ENCODE data around the gene FADS3.

FADS3 gene

DNA sequence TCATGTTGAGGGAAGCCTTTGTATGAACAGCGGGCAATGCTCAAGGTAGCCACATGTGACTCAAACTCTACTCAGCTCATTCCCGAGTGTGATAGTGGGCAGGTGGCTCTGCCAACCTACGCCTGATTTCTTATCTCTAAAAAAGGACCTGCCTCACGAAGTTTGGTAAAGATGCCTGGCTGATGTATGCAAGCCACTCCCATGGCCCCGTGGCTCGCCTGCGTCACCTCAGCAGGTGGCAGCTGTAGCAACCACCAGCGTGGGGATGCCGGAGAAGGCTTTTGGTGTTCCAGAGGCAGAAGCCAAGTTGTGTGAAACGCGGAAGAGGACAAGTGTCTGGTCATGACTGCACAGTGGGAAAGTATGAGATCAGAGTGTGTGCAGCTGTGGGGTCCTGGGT lies 57.9 kb downstream of the FADS3 start:
- TF ChIP-seq CTCF (IDR thresholded peaks at IDR 0.05): no peak

- no peak for TF ChIP-seq CTCF (IDR thresholded peaks at IDR 0.05)
Measured at GRCh38 chr11:61832754-61833153, 58.6 kb downstream of the FADS3 start.

- no peak for TF ChIP-seq CTCF (IDR thresholded peaks at IDR 0.05)
Measured at GRCh38 chr11:61832207-61832606, 59.1 kb downstream of the FADS3 start.

DNA sequence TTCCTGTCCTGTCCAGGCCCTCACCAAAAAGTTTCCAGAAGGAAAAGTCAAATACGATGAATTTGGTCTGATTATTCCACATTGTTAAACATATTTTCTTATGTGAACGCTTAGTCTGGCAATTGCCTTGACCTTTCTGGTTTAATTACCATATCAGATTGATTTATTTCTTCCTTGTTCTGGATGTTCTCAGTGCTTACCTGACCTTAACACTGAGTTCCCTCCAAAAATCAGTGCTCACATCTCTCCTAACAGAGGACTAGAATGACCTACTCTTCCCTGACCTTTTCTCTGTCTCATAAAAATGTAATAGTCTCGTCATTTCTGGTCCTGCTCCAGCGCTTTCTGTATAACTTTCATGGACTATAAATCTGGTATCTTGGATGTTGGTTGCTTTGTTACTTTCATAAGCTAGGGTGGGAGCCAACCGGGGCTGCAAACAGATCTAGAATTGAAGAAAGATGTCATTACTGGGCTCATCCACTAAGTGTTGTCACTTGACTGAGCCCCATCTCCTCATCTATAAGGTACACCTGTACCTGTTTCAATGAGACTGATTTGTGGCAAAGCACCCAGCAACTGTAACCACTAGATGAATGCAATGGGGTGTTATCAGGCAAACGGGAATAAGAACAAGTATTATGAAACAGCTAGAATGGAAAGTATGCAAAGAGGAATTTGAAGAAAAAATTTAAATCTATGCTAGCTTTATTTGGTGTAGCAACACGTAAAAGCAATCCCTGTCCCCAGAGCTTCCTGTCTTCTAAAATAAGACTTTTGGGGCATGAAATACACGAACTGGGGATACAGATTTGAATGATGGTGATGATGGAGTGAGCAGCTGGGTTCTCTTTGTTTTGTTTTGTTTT lies 60.9 kb downstream of the FADS3 start:
- TF ChIP-seq CTCF (IDR thresholded peaks at IDR 0.05): no peak

DNA sequence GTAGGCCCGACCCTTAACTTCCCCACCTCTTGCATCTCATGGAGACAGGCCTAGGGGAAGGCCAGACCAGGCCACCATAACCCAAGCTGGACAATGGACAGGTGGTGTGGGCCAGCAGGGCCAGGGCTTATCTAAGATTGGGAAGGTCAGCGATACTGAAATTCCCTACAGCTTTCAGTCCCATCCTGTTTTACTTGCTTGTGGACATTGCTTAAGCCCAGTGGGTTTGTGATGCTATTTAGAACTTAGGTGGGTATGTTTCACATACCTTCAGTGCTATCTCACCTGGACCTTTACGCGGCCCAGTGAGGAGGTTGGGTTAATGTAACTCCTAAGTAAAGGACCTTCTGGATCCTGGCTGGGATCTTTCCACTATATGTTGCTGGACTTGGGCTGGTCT lies 61.5 kb downstream of the FADS3 start:
- no peak for TF ChIP-seq CTCF (IDR thresholded peaks at IDR 0.05)

- peak; percentile 56; the same call in 1 of the 2 replicates for TF ChIP-seq CTCF (IDR thresholded peaks at IDR 0.05)
Measured at GRCh38 chr11:61828629-61829407, 62.5 kb downstream of the FADS3 start.

DNA sequence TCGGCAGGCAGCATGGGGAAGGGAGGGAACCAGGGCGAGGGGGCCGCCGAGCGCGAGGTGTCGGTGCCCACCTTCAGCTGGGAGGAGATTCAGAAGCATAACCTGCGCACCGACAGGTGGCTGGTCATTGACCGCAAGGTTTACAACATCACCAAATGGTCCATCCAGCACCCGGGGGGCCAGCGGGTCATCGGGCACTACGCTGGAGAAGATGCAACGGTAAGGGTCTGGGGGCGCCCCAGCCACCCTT lies 63.0 kb downstream of the FADS3 start:
- no peak for TF ChIP-seq CTCF (IDR thresholded peaks at IDR 0.05)
